ENCODE results near the gene CTSW. TPM values are rescaled to one million over a fixed set of nuclear protein-coding genes. Genes with fewer than 3 reads are reported as not detected.

CTSW gene
- total and polyA plus RNA-seq, 7 donors: 0.08 to 0.91 (median 0.36) TPM

DNA sequence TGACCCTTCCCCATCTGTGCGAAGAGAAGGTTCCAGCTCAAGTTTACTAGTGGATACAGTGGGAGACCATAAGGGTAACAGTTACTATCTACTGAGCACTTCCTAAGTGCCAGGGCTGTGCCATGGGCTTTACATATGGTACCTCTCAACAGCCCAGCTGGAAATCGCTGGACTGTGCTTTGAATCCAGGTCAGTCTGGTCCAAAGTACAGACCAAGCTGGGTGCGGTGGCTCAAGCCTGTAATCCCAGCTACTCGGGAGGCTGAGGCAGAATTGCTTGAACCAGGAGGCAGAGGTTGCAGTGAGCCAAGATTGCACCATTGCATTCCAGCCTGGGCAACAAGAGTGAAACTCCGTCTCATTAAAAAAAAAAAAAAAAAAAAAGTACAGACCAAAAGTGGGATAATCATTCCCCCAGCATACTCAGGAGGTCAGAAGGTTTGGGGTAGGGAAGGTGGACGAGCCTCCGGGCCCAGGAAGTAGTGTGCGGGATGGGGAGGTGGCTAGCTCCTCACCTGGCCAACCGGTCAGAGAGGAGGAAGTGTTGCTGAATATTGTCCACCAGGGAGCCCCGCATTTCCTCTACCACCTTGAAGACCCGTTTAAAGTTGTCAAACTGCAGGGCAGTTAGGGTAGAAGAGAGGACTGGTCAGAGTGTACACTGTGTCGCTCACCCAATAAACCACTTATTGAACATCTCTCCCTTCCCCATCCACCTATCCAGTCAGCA is 6.3 kb downstream of the CTSW start:
- WGBS, 3 donors: 89 to 93% (median 91%) methylated on average over 12 of the region's 12 CpGs
- no peak for DNase-seq
- ATAC-seq: no peak
- Histone ChIP-seq H3K4me1 (peaks cover 19% of the 10 kb centered on the region), H3K36me3 (ENCODE audit: insufficient read depth in 1 of 2, low read depth in 1 of 2) (peaks cover 9 to 49% of the 10 kb centered on the region in 2 donors), H3K27me3 (ENCODE audit: insufficient read depth in 3 of 3, low read length in 2 of 3) (no peaks in the 10 kb centered on the region), H3K4me3 (no peak overlapping the region), H3K9me3 (no peaks in the 10 kb centered on the region), H3K27ac (no peak overlapping the region)
- TF ChIP-seq CTCF (IDR thresholded peaks at IDR 0.05): no peak
- intact Hi-C loops (cut with DNase I): loop anchor here (2.0 to 5.0 kb wide), 3 partner anchors 25 to 103 kb away; partner anchors contain the start of genes SART1 (in 2 of the 2) and MUS81 (in 1 of the 2)

DNA sequence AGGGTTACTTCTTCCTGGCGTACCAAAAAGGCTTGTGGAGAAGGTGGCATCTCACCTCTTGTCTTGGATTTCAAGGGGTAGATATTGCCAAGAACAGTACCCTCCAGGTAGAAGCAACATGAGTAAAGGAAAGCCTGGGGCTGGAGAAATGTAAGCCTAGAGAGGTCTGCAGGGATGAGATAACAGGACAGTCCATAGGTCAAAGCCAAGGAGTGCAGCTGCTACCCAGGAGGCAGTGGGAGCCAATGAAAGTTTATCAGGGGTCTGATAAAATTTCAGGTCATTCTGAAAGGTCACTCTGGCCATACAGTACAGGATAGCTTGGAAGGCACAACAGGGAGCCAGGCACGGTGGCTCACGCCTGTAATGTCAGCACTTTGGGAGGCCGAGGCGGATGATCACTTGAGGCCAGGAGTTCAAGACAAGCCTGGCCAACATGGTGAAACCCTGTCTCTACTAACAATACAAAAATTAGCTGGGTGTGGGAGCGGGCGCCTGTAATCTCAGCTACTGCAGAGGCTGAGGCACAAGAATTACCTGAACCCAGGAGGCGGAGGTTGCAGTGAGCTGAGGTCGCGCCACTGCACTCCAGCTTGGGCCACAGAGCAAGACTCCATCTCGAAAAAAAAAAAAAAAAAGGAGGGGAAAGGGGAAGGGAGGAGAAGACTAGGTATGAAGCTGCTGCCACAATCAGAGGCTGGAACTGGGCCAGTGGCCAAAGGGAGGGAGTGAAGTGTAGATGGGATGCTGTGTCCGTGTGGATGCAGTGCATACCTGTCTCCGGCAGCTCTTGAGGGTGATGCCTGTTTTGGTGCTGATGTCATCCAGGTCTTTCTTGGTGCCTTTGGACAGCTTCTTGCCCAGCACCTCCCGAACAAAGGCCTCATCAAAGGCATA is 7.4 kb downstream of the CTSW start:
- no peaks in the 10 kb centered on the region for H3K9me3 ChIP-seq
- H3K4me1 ChIP-seq: peaks cover 22% of the 10 kb centered on the region
- intact Hi-C loops (cut with DNase I): loop anchor here (2.0 to 5.0 kb wide), 3 partner anchors 26 to 102 kb away; partner anchors contain the start of genes SART1 (in 2 of the 2) and MUS81 (in 1 of the 2)
- peaks cover 9 to 49% of the 10 kb centered on the region in 2 donors for H3K36me3 ChIP-seq (ENCODE audit: insufficient read depth in 1 of 2, low read depth in 1 of 2)
- whole genome bisulfite sequencing, 3 donors: 75 to 85% (median 78%) methylated on average over 14 of the region's 14 CpGs
- H3K27me3 ChIP-seq (ENCODE audit: insufficient read depth in 3 of 3, low read length in 2 of 3): no peaks in the 10 kb centered on the region
- DNase-seq (no peak), ATAC-seq (no peak)
- H3K4me3 ChIP-seq: peak overlapping the region; percentile 75
- H3K27ac ChIP-seq: peak overlapping the region; percentile 97
- no peak for TF ChIP-seq CTCF (IDR thresholded peaks at IDR 0.05)

GRCh38 chr11:65887723-65888162 is 8.1 kb downstream of the CTSW start:
- no peak for TF ChIP-seq CTCF (IDR thresholded peaks at IDR 0.05)
- Histone ChIP-seq H3K36me3 (ENCODE audit: insufficient read depth in 1 of 2, low read depth in 1 of 2) (peaks cover 9 to 42% of the 10 kb centered on the region in 2 donors), H3K27me3 (ENCODE audit: insufficient read depth in 3 of 3, low read length in 2 of 3) (no peaks in the 10 kb centered on the region), H3K4me3 (peak overlapping the region; percentile 75), H3K9me3 (no peaks in the 10 kb centered on the region), H3K27ac (peak overlapping the region; percentile 97), H3K4me1 (peaks cover 26% of the 10 kb centered on the region)
- DNase-seq (no peak), ATAC-seq (no peak)
- WGBS, 3 donors: 3 to 4% (median 3%) methylated on average over 20 to 23 of the region's 23 CpGs
- intact Hi-C loops (cut with DNase I): loop anchor here (1.0 to 5.0 kb wide), 4 partner anchors 27 to 101 kb away; partner anchors contain the start of genes SART1 (in 2 of the 2), C11orf68 (in 1 of the 2), DRAP1 (in 1 of the 2) and MUS81 (in 1 of the 2)

DNA sequence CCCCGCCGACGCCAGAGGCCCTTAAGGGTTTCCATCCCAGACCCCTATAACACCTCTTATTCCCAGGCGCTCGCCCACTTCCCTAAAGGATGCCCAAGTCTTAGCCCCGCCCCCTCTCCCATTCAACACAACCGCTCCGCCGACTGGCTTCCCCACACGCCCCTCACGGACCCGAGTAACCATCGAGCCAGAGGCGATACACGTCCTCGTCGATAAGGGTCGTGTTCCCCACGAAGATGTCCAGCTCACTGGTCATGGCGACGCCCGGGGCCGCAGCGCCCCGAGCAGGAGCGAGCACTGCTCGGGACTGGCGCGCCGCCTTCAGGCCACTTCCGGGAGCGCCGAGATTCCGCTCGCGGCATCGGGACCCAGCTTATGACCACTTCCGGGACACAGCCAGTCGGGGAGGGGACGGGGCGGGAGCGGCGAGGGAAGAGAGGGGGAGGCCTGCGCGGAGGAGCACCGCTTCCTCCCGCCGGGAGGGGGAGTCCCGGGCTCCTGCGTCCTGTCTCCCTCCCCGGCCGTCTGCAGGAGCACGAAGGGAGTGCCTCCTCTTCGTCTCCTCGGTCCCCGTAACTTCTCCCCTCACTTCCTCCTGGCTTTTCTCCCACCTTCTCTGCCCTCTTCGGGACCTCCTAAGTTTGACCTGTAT is 8.7 kb downstream of the CTSW start, which contains the start of gene FIBP:
Gene FIBP, minus strand, starts transcription at position 309 of the 652 bp plus-strand sequence. Its CDS starts 53 bp downstream, at position 256.
- peaks cover 26% of the 10 kb centered on the region for H3K4me1 ChIP-seq
- WGBS, 3 donors: 0% methylated on average over 42 to 57 of the region's 57 CpGs

More for the DNA sequence above, 8.7 kb downstream of the CTSW start, which contains the start of gene FIBP:
- Histone ChIP-seq H3K27me3 (ENCODE audit: insufficient read depth in 3 of 3, low read length in 2 of 3) (no peaks in the 10 kb centered on the region), H3K9me3 (no peaks in the 10 kb centered on the region), H3K27ac (peak within 1 kb of the TSS; percentile 97), H3K4me3 (peak within 1 kb of the TSS; percentile 75), H3K36me3 (ENCODE audit: insufficient read depth in 1 of 2, low read depth in 1 of 2) (peaks cover 8 to 37% of the 10 kb centered on the region in 2 donors)
- ATAC-seq (peak; percentile 82 to 86 (median 84)), DNase-seq (peak; percentile 98 to 99)
- intact Hi-C loops (cut with DNase I): loop anchor here (1.0 to 5.0 kb wide), 2 partner anchors 31 to 74 kb away; partner anchors contain the start of genes SART1 (in 2 of the 2), C11orf68 (in 1 of the 2) and DRAP1 (in 1 of the 2)
- TF ChIP-seq CTCF (IDR thresholded peaks at IDR 0.05): peak; percentile 73
